Prostate gland (tissue), 2 donors: ENCODE data around the gene TMEM131L. TPM values are rescaled to one million over a fixed set of nuclear protein-coding genes. Genes with fewer than 3 reads are reported as not detected.
"Not testable (repeated sequence)": the region's sequence is repeated elsewhere in the genome, so short reads cannot be mapped to it uniquely, and the experiment has no call there.

Experiments
- DNase-seq: peaks from one replicate; pipeline ENCODE4 v3.0.0-alpha.2; 2019; ENCODE audit warnings: low spot score
- H3K27ac ChIP-seq, 2 donors: fragments of 200-600 bp; sonication (generic); 2 replicates each; pipeline ENCODE4 v1.5.1; 2017 to 2019
- H3K27me3 ChIP-seq: fragments of 200-600 bp; sonication (generic); replicated peaks from 2 replicates; pipeline ENCODE4 v1.5.1; 2019; ENCODE audit not compliant: insufficient read depth
- H3K36me3 ChIP-seq, 2 donors: fragments of 200-600 bp; sonication (generic); 1 replicate in 1 of 2; 2 replicates in 1 of 2; pipeline versions ENCODE4 v1.5.1 to v1.8.1; 2017 to 2019
- H3K4me1 ChIP-seq: fragments of 200-600 bp; sonication (generic); replicated peaks from 2 replicates; pipeline ENCODE4 v1.5.1; 2019
- H3K4me3 ChIP-seq, 2 donors: fragments of 200-600 bp; sonication (generic); 2 replicates each; pipeline ENCODE4 v1.5.1; 2017 to 2019
- H3K9me3 ChIP-seq: fragments of 200-600 bp; sonication (generic); 2 replicates; pipeline ENCODE4 v1.5.1; 2017
- POLR2A ChIP-seq: fragments of 450-650 bp; IDR thresholded peaks from one replicate; pipeline ENCODE4 v1.6.1; 2016; ENCODE audit warnings: antibody characterized with exemption, mild to moderate bottlenecking
- POLR2AphosphoS5 ChIP-seq: sonication (generic); formaldehyde crosslinking; IDR thresholded peaks from one replicate; pipeline ENCODE4 v1.6.1; 2017; ENCODE audit warnings: antibody characterized with exemption
- WGBS: methylation state at CpG from one replicate; pipeline ENCODE4 v1.1.5; 2018; 5-methylcytosine and 5-hydroxymethylcytosine counted together
- intact Hi-C: fragments of 100-400 bp; cut with DNase I; formaldehyde crosslinking; loops from one replicate; pipeline ENCODE4 v1.14.2; 2022
- total RNA-seq, 2 donors: library from RNA; depleted of rRNA; stranded (reverse); fragments of >200 nt; gene quantifications; one replicate each; pipeline ENCODE4 v1.1.0, GENCODE V29; 2016
- TF ChIP-seq, protein P1 (sequence below), 4 experiments: fragments of 200-600 bp in 2 of 4; fragments of 450-650 bp in 2 of 4; sonication (generic) in 2 of 4; IDR thresholded peaks; 1 replicate in 3 of 4; 2 replicates in 1 of 4; pipeline ENCODE4 v1.5.1; 2016 to 2019; ENCODE audit warnings: antibody characterized with exemption in 4 of 4, mild to moderate bottlenecking in 2 of 4, moderate library complexity in 2 of 4

The TMEM131L gene
- total RNA-seq, 2 donors from 2014 or later, result 9.3 to 12.5 TPM

DNA sequence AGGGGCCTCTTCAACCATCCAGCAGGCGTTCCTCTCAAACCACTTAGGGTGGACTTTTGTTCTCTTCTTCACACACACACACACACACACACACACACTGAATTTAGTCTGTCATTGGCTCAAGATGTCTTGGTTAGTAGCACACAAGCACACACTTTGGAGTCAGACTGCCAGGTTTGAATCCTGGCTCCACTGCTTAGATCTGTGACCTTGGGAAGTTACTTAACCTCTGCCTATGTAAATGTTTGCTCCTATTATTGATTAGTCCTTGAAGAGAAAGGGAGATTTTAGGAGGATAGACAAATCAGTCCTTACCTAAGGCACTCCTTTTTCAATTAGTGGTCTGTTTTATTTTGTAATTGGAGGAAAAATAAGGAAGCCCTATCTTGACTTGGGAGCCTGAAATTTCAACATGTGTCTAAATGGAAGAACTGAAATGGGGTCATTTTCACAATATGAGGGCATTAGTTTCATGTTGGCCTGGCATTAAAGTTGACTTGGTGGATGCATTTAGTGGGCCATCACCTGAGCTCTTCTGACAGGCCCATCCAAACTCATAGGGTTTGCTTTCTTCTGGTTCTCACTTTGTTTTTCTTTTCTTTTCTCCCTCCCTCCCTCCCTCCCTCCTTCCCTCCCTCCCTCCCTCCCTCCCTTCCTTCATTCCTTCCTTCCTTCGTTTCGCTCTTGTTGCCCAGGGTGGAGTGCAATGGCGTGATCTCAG is 13.3 kb upstream of the TMEM131L start:
- 94% methylated on average over 4 of the region's 4 CpGs for WGBS
- no peak overlapping the region for H3K27ac ChIP-seq
- no peaks in the 10 kb centered on the region for H3K9me3 ChIP-seq
- no peak overlapping the region for H3K4me3 ChIP-seq
- intact Hi-C loops, result no loop called here
- H3K27me3 ChIP-seq, result no peaks in the 10 kb centered on the region
- no peaks in the 10 kb centered on the region for H3K4me1 ChIP-seq
- TF ChIP-seq POLR2A (no peak), POLR2AphosphoS5 (no peak)
- TF ChIP-seq, protein P1, sequence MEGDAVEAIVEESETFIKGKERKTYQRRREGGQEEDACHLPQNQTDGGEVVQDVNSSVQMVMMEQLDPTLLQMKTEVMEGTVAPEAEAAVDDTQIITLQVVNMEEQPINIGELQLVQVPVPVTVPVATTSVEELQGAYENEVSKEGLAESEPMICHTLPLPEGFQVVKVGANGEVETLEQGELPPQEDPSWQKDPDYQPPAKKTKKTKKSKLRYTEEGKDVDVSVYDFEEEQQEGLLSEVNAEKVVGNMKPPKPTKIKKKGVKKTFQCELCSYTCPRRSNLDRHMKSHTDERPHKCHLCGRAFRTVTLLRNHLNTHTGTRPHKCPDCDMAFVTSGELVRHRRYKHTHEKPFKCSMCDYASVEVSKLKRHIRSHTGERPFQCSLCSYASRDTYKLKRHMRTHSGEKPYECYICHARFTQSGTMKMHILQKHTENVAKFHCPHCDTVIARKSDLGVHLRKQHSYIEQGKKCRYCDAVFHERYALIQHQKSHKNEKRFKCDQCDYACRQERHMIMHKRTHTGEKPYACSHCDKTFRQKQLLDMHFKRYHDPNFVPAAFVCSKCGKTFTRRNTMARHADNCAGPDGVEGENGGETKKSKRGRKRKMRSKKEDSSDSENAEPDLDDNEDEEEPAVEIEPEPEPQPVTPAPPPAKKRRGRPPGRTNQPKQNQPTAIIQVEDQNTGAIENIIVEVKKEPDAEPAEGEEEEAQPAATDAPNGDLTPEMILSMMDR (IDR thresholded peaks at IDR 0.05), result no peak
- H3K36me3 ChIP-seq, result no peaks in the 10 kb centered on the region
- DNase-seq, result no peak

DNA sequence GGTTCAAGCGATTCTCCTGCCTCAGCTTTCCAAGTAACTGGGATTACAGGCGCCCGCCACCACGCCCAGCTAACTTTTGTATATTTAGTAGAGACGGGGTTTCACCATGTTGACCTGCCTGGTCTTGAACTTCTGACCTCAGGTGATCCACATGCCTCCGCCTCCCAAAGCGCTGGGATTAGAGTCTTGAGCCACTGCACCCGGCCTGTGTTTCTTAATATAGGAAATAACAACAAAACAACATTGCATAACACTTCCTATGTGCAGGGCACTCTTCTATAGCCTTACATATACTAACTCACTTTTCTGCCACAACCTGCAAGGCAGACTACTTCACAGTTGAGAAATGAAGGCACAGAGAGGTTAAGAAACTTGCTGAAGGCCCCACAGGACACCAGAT is 12.8 kb upstream of the TMEM131L start:
- Histone ChIP-seq H3K4me1 (no peaks in the 10 kb centered on the region), H3K4me3 (no peak overlapping the region), H3K36me3 (no peaks in the 10 kb centered on the region), H3K27ac (no peak overlapping the region), H3K9me3 (no peaks in the 10 kb centered on the region), H3K27me3 (no peaks in the 10 kb centered on the region)
- DNase-seq, result no peak
- WGBS, result 92% methylated on average over 8 of the region's 8 CpGs
- intact Hi-C loops, result no loop called here
- TF ChIP-seq, protein P1 (IDR thresholded peaks at IDR 0.05), result no peak
- TF ChIP-seq POLR2AphosphoS5 (no peak), POLR2A (no peak)

DNA sequence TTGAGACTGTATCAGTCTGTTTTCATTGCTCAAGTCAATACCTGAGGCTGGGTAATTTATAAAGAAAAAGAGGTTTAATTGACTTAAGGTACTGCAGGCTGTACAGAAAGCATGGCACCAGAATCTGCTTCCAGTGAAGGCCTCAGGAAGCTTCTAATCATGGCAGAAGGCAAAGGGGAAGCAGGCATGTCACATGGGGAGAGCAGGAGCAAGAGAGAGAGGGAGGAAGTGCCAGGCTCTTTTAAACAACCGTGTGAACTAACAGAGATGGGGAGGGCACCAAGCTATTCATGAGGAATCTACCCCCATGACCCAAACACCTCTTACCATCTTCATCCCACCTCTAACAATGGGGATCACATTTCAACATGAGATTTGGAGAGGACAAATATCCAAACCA is 7.2 kb upstream of the TMEM131L start:
- 50% methylated on average over 1 of the region's 1 CpG for WGBS
- no peaks in the 10 kb centered on the region for H3K9me3 ChIP-seq
- no peaks in the 10 kb centered on the region for H3K36me3 ChIP-seq
- H3K27ac ChIP-seq, result no peak overlapping the region
- TF ChIP-seq POLR2AphosphoS5 (no peak), POLR2A (no peak)
- TF ChIP-seq, protein P1 (IDR thresholded peaks at IDR 0.05), result no peak
- DNase-seq, result no peak
- no peaks in the 10 kb centered on the region for H3K27me3 ChIP-seq
- intact Hi-C loops, result no loop called here
- no peaks in the 10 kb centered on the region for H3K4me1 ChIP-seq
- H3K4me3 ChIP-seq, result no peak overlapping the region

DNA sequence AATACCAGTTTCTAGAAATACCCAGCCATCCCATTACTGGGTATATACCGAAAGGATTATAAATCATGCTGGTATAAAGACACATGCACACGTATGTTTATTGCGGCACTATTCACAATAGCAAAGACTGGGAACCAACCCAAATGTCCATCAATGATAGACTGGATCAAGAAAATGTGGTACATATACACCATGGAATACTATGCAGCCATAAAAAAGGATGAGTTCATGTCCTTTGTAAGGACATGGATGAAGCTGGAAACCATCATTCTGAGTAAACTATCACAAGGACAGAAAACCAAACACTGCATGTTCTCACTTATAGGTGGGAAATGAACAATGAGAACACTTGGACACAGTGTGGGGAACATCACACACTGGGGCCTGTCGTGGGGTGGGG is 4.6 kb upstream of the TMEM131L start:
- not testable (repeated sequence) for H3K27me3 ChIP-seq, H3K9me3 ChIP-seq, H3K4me1 ChIP-seq, H3K27ac ChIP-seq, DNase-seq, H3K36me3 ChIP-seq, H3K4me3 ChIP-seq
- intact Hi-C loops, result loop anchor here (10.0 kb wide), 1 partner anchor 237 kb away; no protein-coding TSS in a partner anchor
- 92% methylated on average over 4 of the region's 4 CpGs for WGBS

DNA sequence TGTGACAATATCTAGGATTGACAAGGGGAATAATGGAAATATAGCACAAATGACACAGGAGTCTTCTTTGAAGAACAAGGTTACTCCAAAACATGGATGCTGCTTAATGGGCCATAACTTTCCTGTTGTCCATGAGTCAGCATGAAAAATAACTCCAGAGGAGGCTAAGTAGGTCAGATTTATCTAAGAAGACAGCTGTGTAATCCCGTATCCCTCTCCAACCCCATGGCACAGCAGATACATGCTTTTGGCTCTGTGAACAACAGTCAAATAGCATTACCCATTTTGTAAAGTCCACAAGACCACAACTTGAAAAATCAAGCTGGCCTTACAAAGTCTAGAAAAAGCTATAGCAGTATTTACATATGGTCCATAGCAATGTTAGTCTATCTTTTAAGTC is 2.1 kb upstream of the TMEM131L start:
- Histone ChIP-seq H3K27ac (no peak overlapping the region), H3K4me3 (no peak overlapping the region), H3K36me3 (no peaks in the 10 kb centered on the region), H3K4me1 (no peaks in the 10 kb centered on the region), H3K9me3 (no peaks in the 10 kb centered on the region), H3K27me3 (no peaks in the 10 kb centered on the region)
- intact Hi-C loops, result loop anchor here (10.0 kb wide), 1 partner anchor 239 kb away; no protein-coding TSS in a partner anchor
- TF ChIP-seq, protein P1 (IDR thresholded peaks at IDR 0.05), result no peak
- no peak for TF ChIP-seq POLR2AphosphoS5
- TF ChIP-seq POLR2A, result no peak
- no peak for DNase-seq
- WGBS, result 63% methylated on average over 1 of the region's 1 CpG
